HCT116 (cell line): ENCODE measurements around the gene THAP3.

Experiments used
- CEBPB ChIP-seq: IDR thresholded peaks from 2 replicates; pipeline ENCODE4 v1.6.1; 2012; ENCODE audit warnings: low read depth
- CTCF ChIP-seq, 3 experiments: fragments of 200-600 bp in 1 of 3; sonication (generic) in 1 of 3; IDR thresholded peaks in 2 of 3; conservative IDR thresholded peaks in 1 of 3; 2 replicates each; pipeline ENCODE4 v1.5.1; 2012 to 2017; ENCODE audit warnings: low read depth in 2 of 3, low read length in 2 of 3, antibody characterized with exemption in 1 of 3, borderline replicate concordance in 1 of 3, control low read depth in 1 of 3, mild to moderate bottlenecking in 1 of 3, mixed read lengths in 1 of 3, mixed run types in 1 of 3, moderate library complexity in 1 of 3; ENCODE audit not compliant: insufficient read depth in 1 of 3
- POLR2AphosphoS5 ChIP-seq: IDR thresholded peaks from 2 replicates; pipeline ENCODE4 v1.6.1; 2011; ENCODE audit warnings: mild to moderate bottlenecking, low read depth, low read length, moderate library complexity

DNA sequence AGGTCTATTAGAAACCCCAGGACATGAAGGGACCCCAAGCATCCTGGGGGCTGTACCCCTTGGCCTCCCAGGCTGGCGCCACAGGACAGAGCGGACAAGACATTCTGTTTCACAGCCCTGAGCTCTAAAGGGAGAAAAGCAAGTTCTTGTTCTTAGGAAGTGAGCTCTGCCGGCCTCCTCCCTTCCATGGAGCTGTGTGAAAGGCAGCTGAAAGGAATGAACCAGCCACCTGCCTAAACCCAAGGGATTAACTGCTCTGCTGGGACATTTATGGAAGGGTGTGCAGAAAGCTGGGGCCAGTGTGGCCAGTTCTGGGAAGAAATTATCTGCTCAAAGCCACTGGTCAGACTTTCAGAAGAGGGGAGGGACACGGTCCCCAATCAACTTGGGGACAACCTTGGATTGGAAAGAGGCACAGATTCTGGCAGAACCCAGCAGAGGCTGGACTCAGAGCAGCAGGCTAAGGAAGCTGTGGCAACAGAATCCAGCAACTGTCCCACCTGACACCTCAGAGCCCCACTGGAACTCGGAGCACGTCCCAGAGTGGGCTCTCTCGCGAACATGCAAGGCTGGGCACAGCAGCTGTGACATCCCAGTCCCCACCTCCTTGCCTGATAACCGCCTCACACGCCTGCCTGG is 24.1 kb upstream of the THAP3 start:
- no peak for TF ChIP-seq CEBPB
- no peak for TF ChIP-seq POLR2AphosphoS5
- no peak for TF ChIP-seq CTCF (IDR thresholded peaks at IDR 0.05 in 2 of 3, conservative IDR thresholded peaks at IDR 0.05 in 1 of 3; ENCODE audit: borderline replicate concordance in 1 of 3, insufficient read depth in 1 of 3, low read depth in 2 of 3, low read length in 2 of 3)
